Sigmoid colon (tissue), 3 donors: ENCODE measurements around the gene TBC1D23.

ENCODE experiments used
- CTCF ChIP-seq, 4 experiments: fragments of 450-650 bp in 3 of 4; fragments of 200-600 bp in 1 of 4; IDR thresholded peaks; one replicate each; pipeline ENCODE4 v1.5.1; 2016 to 2019; ENCODE audit warnings: antibody characterized with exemption in 4 of 4, mild to moderate bottlenecking in 3 of 4, moderate library complexity in 2 of 4
- POLR2A ChIP-seq, 2 donors: fragments of 450-650 bp; IDR thresholded peaks; one replicate each; pipeline ENCODE4 v1.6.1; 2016; ENCODE audit warnings: antibody characterized with exemption in 2 of 2, mild to moderate bottlenecking in 2 of 2, moderate library complexity in 2 of 2

- TF ChIP-seq CTCF (IDR thresholded peaks at IDR 0.05) (no peak), POLR2A (IDR thresholded peaks at IDR 0.05) (no peak)
These were observed 78.1 kb downstream of the TBC1D23 start for GRCh38 chr3:100338911-100339310.
